Fibroblast of skin of left quadriceps (primary cell): Measurements from ENCODE around the gene HIRA.
"Not testable (repeated sequence)": the region's sequence is repeated elsewhere in the genome, so short reads cannot be mapped to it uniquely, and the experiment has no call there.

Experiments
- DNase-seq, 2 experiments: peaks; one replicate each; pipeline ENCODE4 v3.0.0-alpha.2; 2013; ENCODE audit warnings: low read depth in 2 of 2

Gene HIRA

DNA sequence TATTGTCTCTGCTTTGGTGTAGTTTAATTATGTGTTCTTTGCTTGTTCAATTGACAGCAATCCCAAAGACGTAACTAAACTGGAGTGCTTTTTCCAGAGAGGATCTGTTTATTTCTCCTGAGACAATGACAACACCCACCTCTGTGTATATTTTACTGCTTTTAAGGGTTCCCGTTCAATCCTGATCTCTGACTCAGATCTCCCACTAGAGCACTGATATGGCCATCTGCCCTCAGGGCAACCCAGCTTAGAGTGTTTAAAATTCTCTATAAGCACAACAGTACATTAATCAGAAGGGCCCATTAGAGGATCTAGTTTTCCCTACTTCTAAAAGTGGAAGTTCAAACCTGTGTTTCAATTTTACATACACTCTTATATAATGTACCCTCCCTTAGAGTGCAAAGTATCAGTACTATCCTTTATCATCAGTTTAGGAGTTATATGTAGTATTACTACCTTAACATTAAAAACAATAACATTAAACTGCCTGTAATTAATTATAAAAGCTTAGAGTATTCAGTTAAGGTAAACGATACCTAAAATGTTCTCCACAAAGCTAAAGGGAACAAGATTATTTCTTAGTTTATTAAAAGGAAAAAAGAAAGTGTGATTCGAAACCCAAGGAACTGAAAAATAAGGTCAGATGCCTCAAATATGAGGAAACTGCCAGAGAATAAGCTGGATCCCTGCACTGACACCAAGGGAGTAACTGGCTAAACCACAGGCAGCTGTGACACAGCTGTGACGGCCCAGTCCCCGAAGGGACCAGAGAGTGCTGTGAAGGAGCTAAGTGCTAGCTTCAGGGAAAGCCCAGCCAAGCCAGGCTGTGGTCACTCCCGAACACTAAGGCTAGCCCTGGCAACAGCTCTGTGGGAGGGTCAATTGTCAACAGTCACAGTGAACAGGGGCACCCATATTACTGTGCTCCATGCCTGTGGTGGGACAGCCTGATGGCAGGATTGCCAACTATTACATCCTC is 32.2 kb upstream of the HIRA start:
- no peak for DNase-seq

DNA sequence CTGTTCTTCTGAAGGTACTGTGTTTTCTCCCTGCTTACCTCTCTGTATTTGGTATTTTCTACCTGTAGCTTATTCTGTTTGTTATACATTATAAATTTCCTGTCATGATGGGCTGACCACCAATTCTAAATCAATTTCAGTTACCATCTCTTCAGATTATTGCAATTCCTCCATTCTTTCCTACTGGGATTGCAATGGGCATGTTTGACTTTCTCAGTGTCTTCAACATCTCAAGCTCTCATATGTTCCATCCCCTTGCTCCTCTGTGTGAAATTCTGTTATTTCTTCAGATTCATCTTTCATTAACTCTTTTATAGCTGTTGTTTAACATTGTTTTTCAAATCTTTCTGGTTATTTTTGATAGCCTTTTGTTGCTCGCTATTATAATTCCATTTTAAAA is 31.5 kb upstream of the HIRA start:
- DNase-seq = no peak

DNA sequence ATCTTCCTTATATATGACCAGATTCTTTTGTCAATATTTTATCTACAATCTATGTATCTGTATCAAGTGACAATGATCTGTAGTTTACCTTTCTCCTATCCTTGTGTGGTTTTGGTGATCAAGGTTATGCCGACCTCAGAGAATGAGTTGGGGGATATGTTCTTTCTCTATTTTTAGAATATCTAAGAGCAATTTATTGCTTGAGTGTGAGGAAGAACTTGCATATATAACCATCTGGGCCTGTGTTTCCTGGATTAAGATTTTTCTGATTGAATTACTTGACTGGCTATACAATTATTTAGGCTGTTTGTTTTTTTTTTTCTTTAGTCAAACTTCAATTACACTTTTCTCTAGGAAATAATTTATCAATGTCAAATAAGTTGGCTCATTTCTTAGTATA is 30.0 kb upstream of the HIRA start:
- no peak for DNase-seq

DNA sequence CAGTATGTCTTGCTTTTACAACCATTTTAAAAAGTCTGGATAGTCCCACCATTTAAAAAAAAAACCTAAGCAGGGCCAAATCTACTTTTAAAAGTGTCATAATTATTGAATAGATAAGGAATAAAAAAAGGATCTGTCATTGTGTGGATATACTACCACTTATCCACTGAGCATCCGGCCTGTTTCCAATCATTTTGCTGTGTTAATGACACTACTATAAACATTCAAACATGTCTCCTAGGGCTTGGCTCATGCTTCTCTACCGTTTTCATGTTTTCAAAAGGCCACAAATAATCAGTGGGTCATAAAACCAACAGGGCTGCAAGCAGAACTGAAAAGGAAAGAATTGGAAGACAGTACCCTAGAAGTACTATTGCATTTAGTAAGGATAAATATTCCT is 28.5 kb upstream of the HIRA start:
- DNase-seq = no peak

DNA sequence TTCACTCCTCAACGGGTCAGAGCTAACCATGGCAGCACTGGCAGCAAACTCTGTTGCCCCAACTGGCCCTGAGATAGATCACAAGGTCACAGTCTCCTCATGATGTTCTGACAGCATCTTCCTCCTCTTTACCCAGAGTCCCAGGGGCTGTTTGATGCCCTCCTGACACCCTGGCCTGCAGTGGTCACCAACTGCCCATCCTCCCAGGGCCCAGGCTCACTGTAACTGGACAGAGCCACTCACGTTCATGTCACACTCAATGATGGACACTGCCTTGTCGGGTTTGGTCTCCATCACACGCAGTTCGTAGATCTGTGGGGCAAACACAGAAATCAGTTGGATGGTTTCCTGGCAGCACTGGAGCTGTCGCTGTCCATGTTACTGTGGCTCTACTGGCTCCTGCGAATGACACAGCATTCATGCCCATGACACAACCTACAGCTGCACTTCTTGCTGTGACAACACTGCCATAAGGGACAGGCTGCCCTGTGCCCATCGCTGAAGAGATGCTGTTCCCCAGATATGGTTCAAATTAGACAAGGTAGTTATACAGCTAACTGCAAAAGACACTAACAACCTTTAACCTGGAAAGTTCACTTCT is 26.4 kb upstream of the HIRA start:
- DNase-seq = no peak

DNA sequence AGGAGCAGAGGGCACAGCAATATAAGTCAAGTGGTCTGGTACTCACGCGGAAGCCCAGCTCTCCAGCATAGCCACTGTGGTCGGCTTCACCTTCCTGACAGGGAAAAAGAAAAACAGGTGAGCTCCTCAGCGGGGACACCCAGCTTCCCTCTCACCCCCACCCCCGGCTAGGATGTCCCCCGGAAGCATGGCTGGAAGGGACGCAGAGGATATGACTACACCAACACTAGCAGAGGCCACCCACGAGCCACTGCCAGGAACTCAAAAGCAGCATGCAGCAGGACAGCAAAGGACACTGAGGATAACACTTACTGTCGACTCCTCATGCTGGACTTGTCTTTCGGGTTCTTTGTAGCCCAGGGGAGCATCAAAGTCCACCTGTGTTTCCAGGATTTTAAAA is 25.0 kb upstream of the HIRA start:
- no peak for DNase-seq

DNA sequence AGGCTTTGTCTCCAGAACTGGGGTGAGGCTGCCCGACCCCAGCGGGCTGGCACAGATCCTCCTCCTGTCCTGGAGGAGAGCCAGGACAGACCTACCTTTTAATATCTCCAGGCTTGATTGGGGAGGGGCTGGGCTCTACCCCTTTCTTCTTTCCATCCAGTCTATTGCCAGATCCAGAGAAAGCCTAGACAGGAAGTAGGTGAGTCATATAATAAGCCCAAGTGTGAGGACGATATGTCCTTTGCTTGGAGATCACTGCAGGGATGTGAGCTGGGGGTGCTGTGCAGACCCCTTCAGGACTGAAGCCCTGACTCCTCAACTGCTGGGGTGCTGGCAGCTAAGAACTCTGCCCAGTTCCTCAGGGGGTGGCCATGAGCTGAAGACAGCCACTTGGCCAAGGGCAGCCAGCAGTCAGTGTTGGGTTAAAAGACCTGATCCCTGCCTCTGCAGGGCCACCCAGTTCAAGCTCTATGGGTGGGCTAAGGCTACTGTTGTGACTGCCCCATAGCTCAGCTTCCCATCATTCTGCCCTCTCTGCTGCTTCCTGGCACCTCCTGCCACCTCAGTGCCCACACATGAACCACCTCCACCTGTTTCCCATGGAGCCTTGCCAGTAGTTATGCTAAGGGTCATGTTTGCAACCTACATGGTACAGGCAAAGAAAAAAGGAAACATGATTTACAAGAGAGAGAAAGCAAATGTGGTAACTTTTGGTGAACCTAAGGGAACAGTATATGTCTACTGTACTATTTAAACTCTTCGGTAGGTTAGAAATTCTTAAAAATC is 24.2 kb upstream of the HIRA start:
- DNase-seq = no peak

DNA sequence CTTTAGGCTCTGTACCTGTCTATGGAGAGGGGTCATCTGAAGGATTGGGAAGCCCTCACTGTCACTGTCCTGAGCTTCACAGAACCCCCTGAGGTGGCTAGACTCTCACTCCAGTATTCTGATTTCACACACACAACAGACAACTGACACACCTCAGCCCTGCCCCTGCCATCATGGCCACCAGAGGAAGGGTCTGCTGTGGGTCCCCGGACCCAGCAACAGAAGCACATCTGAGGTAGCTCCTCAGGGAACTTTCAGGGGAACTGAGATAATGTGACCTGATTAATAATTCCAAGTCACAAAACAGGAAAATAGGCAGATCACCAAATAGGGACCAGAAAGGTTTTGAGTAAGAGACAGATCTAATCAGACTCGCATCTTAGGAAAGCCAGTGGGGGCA is 23.5 kb upstream of the HIRA start:
- DNase-seq = no peak

DNA sequence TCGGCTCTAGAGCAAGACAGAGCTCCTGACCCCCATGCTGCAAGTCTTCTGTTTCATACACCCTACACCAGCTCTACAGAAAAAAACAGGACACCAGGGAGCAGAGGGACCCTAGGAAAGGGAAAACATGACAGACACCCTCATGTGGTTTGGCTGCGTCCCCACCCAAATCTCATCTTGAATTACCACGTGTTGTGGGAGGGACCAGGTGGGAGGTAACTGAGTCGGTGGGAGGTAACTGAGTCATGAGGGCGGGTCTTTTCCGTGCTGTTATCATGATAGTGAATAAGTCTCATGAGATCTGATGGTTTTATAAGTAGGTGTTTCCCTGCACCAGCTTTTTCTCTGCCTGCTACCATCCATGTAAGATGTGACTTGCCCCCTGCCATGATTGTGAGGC is 22.6 kb upstream of the HIRA start:
- no peak for DNase-seq

DNA sequence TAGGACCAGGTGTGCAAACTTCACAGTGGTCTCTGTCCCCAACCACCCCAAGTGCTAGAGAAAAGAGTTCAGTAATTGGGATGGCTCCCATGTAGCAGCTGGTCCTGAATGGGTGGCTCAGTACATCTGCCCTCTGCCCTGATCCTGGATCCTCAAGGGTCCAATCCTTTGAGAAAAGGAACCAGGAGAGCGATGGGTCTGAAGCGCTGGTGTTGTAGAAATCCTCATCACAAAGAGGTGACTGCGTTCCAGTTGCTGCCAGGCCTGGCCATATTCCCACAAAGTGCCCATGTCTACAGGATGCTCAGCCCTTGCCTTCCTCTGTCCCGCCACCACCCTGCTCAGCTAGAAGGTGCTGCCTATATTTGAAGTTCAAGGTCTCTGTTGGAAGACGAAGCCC is 22.2 kb upstream of the HIRA start:
- no peak for DNase-seq

DNA sequence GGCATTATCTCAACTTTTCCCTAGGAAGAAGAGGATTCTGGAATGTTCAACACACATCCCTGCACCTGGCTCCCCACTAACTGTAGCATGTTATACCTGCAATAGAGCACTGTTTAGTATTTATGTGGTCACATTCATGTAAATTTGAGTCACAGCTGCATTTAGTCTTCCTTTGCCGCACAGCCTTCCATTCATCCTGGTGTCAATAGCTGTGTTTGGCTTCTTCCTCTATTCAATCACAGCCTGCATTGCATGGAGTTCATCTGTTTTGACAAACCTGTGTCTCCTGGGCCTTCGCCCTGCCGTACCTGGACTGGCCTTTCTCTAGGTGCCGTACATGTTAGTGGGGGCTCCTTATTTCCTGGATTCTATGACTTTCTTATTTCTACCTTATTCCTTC is 20.0 kb upstream of the HIRA start:
- DNase-seq = no peak

DNA sequence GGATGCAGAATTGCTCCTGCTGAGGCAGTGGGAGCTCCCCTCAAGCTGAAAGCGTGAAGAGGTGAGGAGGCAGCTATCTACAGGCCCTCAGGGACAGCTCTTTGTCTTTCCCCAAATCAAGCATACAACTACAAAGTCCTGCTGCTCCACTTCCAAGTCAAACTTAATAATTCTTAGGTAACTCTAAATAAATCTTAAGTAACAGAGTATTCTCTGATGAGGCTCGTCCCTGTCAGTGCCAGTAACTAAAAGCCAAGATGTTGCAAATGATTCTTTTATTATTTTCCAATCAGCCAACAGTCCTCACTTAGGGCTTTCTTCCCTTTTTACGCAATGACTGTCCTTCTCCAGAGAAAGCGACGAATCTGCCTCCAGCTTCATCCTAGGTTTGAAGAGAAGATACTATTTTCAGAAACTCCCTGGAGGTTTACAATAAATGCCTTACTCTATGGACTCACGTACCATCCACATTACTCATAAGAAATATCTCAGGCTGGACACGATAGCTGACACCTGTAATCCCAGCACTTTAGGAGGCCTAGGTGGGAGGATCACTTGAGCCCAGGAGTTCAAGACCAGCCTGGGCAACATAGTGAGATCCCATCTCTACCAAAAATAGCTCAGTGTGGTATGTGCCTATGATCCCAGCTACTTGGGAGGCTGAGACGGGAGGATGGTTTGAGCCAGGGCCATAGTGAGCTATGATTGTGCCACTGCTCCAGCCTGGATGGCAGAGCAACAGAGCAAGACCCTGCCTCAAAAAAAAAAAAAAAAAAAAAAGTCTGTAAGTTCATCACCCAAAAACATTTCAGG is 19.0 kb upstream of the HIRA start:
- no peak for DNase-seq

DNA sequence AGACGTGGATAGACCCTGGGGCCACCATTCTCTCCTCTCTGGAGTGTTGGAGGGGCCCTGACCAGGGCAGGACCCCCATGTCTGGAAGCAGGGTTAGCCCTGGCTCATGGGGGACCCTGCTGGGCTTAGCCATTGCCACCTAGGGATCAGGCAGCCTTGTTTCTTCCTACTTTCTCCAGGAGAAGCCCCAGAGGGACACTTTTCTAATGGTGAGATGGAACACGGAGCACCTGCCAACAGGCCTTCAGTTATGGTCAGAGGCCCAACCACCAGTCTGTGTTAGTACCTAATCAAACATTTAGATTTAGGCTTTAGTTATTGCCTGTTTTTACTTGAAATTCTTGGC is 17.9 kb upstream of the HIRA start:
- no peak for DNase-seq

DNA sequence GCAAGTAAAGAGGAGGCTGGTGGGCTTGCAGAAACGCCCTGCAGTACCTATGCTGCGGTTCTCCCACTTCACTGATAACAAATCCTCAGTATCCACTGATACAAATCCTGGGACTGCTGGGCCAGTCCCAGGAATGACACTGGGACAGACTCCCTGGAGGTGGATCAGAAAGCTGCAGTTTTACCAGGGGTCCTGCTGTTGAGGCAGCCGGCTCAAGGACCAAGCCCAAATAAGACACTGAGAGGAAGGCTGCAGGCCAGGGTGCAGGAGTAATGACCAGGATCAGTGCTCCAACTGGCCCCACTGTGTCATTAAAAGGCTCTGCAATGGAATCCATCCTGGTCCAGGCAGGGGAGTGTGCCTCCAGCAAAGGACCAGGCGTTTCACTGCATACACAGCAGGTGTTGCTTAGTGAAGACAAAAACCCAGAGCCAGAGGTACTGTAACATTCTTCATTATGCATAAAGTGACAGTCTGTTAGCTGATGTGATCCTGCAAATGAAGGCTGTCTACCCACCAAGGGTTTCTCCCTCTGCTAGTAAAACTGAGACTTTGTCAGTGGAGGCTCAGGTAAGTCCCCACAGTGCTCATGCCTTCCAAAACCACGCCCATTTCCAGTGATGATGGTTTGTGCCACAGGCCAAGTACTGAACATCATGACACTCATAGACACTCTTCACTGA is 17.3 kb upstream of the HIRA start:
- DNase-seq = no peak

DNA sequence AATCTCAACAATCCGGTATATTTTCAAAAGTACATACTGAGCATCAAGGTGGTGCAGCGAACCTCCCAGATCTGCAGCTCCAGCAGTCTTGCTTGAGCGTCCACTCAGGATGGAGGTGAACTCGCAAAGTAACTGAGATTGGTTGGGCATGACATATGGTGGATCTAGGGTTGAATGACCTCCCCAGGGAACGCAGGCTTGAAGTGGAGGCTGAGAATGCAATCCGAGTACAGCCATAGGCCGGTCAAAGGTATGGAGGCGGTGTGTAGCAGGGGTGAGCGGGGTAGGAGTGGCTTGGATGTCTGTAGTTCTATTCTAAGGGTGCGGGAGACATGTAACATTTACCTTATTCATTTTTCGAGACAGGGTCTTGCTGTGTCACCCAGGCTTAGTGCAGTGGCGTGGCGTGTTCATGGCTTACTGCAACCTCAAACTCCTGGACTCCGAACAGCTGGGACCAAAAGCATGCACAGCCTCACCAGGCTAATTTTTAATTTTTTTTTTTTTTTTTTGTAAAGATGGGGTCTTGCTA is 16.6 kb upstream of the HIRA start:
- peak in 1 of 2 experiments; percentile 23 for DNase-seq

DNA sequence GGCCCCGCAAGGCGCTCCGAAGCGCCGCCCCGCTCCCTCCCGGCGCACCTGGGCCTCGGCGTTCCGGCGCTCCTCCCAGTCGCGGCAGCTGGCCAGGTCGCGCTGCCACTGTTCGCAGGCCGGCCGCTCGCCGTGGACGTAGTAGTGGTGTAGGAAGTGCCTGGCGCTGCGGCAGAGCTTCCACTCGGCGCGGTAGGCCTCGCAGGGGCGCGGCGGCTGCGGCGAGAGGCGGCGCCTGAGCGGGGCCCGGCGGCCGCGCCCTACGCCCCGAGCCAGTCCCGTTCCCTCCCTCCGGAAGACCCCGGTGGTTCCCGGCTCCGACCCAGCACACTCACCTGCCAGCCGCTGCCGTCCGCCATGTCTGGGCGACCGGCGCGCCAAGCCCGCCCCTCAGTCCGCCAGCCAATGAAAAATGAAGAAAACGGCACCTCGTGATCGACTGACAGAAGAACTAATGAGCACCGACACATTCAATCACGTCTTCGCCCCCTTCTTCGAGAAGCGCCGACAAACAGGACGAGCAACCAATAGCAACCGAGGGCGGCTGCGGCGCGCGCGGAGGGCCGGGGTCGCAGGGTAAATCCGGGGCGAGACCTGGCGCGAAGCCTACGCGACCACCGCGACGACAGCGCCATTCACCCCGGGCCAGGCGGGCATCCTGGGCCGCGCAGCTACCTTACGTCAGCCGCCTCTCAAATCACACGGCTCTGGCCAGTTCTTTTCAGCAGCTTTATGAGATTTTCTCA is 16.0 kb upstream of the HIRA start, which contains the start of gene C22orf39:
C22orf39 (minus strand) TSS at position 382 of the 746 bp plus-strand sequence; CDS start at position 359, 23 bp downstream.
- DNase-seq = peak; percentile 75 to 79

DNA sequence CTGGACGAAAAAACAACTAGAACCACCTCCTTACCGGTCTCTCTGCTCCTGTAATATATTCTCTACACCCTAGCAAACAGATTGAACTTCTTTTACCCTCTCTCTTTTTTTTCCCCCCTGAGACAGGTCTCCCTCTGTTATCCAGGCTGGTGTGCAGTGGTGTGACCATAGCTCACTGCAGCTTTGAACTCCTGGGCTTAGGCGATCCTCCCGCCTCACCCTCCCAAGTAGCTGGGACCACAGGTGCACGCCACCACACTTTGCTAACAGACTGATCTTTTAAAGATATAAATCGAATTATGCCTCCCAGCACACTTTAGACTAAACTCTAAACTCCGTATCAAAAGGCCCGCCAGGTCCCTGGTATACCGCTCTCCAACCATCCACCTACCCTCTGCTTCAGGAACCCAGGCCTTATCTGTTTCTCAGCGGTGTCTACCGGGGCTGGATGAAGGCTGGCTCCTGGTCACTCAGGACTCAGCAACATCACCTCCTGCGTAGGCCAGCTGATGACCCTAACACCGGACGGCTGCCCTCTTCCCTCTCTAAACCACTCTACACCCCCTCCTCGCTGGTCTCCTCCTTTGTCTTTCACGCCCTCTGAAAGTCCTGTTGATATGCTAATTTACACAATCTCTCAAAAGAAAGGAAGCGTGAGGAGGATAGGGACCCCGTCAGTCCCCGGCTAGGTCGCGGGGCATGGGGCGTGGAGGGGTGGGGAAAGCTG is 15.2 kb upstream of the HIRA start:
- no peak for DNase-seq

DNA sequence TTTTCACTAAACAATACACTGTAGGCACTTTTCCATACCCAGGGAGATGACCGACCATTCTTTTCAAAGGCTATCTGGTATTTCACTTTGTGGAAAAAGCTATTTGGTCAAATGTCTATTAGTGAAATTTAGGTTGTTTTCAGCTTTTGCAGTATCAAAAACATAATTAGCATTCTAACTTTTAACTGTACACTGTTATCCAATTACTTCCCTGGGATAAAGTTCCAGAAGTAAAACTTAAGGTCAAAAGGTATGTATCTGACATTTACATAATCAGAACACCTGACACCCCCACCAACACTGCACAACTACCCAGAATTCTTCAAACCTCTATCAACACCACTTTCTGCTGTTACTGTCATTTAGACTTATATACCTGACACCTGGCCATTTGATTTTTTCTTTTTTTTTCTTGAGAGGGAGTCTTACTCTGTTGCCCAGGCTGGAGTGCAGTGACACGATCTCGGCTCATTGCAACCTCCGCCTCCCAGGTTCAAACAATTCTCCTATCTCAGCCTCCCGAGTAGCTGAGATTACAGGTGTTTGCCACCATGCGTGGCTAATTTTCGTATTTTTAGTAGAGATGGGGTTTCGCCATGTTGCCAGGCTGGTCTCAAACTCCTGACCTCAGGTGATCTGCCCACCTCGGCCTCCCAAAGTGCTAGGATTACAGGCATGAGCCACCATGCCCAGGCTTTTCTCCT is 13.9 kb upstream of the HIRA start:
- not testable (repeated sequence) for DNase-seq
